NCI-H146 (cell line): ENCODE data around the gene GRB7.
"Not testable (repeated sequence)": the region's sequence is repeated elsewhere in the genome, so short reads cannot be mapped to it uniquely, and the experiment has no call there.

Experiments used
- DNase-seq: peaks from one replicate; lab custom pipeline; 2025; lab: John Stamatoyannopoulos, UW

GRB7 gene

DNA sequence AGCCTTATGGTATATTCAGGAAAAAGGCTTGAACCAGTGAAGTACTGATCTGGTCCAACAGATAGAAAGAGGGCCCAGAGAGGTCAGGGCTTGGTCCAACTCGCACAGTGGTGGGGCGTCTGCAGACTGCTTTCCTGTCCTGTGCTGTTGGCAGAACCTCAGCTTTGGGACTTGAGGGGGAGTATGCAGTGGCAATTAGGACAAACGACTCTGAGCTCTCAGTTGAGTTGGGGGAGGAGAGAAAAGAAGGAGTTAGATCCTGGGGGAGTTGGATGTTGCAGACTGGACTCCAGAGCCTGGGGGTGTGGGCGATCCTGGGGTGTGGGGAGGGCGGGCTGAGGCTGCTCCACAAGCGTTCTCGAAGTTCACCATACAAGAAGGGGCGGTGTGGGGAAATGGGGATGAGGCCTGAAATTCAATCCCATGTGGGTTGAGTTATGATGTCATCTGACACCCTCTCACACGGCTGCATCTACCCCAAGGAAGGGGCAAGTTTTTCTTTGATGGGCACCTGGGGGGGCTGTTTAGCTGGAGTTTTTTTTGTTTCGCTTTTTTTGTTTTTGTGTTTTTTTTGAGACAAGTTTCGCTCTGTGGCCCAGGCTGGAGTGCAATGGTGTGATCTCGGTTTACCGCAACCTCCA, 14.6 kb downstream of the GRB7 start:
- no peak for DNase-seq

DNA sequence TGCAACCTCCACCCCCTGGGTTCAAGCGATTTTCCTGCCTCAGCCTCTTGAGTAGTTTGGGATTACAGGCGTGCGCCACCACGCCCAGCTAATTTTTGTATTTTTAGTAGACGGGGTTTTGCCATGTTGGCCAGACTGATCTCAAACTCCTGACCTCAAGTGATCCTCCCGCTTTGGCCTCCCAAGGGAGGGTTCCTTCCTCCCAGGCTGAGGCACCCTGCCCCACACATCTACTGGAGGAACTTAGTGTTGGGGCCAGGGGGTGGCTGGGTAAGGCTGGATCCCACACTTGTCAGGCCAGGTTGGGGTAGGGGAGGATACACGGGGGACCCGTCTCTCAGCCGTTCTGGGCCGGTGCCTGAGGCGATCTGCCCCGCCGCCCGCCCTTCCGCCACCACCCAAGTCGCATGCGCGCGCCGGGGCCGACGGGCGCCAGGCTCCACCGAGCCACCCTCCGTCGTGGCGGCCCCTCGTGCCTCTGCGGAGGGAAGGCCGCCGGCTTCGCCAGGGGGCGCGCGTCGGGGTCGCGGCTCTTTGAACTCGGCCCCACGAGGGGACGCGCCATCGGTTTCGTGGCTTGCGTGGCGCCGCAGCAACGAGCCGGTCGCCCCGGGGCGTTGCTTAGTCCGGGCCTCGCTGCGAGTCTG, 15.9 kb downstream of the GRB7 start:
- peak; percentile 64 for DNase-seq

DNA sequence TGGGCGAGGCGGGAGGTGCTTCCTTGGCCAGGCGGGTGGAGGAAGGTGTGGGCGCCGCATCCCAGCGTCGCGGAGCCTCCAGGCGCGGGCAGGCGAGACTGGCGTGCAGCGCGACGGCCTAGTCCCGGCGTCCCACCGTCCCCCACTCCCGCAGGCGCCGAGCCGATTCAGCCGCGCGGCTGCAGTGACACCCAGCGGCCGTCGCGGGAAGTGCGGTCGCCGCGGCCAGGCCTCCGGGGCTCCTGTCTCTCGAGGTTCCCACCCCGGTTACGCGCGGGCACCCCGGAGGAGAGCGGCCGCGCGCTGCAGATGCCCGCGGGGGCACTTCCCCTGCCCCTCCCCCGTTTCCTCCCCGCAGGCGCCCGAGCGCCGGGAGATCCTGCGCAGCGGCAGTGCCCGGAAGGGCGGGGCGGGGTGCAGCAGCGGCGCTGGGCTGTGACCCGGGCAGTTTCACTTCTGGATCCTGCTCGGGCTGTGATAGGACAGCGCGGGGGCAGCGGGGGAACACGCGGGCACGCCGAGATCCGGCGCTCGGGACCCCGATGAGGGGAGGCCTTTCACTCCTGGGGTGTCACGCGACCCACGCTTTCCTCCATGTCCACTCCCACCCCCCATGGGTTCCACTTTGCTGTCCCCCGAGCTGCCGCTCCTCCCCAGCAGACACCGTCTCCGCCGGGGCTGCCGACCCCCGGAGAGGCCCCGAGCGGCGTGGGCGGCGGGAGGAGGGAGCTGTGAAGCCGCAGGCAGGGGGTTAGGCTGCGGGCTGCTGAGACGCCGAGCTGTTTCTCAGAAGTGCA, 16.6 kb downstream of the GRB7 start:
- peak; percentile 75 for DNase-seq

DNA sequence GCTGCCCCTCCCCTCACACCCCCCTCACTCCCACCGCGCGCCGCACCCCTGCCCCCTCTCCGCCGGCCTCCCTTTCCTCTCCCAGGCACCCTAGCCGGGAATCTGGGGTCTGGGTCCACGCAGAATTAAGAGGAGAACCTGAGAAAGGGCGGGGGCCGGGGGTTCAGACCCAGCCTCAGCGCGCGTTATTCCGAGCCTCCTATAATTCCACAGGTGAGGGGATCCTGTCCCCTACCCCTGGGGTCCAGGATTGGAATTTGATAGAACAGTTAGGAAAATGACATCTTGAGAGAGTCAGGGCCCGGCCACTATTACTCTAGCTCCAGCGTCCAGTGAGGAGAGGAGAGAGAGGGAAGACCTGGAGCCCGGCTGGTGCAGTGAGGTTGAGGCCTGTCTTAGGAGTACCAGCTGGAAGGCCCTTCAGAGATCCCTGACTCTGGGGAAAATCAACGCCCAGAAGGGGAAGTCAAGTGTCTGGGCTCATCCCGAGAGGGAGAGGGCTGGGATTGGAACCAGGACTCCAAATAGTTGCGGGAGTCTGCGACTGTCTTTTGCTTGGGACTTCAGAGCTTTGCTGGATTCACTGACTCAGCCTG, 17.3 kb downstream of the GRB7 start:
- no peak for DNase-seq

DNA sequence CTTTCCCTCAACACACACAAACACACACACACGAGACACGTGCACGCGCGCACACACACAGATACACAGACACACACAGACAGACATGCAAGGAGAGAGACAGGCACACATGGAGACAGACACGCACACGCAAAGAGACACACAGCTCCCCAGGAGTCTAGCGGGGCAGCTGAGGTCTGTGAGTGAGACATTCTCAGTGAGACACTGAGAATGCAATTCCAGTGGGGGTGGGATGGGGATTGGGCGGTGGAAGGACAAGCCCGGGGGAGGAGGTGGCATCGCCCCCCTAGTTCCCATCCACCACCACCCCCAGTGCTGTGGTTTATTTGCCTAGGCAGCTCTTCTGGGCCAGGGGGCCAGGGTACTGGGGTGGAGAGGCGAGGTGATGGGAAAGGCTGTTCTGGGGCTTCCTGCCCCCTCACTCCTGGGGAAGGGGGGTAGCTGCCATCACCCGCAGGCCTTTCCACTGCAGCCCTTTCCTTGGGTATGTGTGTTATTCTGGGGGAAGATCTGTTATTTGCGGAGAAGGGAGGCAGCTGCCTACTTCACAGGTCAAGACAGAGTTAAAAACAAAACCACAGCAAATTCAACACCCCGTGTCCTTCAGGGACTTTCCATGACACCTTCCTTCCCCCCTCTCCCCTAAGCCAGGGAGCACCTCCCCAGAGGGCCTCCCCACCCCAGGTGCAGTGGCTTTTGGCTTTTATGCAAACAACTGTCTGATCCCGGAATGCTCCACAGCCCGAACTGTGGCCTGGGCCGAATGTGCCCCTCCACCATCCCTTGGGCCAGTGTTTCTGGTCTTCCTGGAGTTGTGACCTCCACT, 18.0 kb downstream of the GRB7 start:
- DNase-seq: no peak

DNA sequence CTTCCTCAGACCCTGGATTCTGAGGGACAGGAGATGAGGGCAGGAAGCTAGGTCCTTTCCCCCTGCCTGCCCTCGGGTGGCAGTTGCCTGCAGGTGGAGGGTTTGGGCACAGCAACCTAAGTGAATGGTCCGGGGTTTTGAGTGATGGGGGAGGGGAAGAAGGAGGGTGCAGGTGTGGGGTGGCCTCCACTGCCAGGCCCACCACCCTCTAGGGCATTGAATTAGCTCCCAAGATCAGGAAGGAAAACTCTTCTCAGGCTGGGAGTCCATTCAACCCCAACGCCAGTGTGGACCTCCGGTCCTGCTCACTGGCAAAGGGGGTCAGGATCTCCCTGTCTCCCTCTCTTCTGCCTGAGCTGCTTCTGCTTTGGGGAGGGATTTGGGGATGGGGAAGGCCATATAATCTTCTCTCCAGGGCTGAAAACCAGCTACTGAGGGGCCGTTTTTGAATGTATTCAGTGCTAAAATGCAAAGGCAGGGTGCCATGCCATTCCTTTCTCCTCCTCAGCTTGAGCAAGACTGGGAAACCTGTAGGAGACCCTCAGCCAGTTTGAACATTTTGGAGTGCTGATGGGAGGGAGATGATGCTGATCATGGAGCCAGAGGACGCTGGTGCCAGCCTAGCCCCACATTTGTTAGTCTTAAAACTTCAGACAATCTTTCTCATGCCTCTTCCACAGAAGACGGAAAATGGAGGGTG, 18.8 kb downstream of the GRB7 start:
- no peak for DNase-seq

DNA sequence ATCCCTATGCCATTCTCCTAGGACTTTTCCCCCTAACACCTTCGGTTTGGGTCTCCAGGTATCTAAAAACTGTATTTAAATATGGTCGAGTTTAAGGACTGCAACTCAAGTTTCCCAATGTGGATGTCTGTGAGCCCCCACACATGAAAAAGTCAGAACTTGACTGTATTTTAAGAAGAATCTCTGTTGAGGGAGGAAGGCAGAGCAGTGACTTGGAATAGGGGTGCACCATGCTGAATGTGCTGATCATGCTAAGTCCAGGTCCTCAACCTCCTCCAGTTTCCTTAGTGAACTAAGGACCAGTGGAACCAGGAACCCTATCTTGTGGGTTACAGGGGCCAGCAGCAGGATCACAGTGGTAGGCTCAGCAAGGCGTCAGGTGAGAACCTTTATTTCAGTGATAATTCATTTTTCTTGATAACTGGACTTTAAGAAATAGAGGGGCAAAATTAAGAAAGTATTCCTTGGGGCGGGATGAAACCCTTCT, 19.5 kb downstream of the GRB7 start:
- DNase-seq: no peak

DNA sequence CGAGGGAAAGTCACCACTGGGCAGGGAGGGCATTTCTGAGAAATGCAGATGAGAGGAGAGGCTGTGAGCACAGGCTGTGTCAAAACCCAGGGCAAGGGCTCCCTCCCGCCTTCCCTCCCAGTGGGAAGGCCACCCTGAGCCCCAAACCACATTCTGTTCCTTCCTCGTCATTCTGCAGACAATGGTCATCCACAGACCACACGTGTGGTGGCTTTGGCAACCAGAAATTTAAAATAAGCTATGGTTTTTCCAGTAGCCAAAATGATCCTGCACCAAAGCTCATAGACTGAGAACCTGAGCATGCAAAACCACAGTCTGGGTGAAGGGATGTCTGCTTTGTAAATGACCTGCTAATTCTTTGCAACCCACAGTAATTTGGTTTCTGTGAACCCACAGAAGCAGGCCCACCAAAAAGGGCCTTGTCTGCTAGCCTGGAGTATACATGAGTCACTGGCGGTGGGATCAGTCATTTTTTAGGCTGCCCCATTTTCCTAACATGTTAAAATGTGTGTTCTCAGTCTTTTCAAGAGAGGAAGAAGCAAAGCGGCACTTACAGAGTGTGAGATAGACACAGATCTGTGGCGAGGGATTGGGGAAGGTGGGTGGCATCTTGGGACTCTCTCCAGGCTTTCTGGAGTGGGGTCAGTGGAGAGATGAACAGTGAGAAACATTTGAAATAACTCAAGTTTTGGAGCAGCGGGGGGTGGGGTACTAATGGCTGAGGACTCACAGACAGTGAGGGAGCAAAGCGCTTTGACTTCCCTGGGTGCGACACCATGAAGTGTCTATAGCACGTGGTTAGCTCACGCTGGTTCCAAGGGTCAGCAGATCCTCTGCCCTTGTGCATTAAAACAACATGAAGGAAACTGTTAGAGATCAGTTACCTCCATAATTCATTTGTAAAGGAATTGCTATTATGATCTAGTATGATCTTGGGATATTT, 20.5 kb downstream of the GRB7 start:
- DNase-seq: no peak

DNA sequence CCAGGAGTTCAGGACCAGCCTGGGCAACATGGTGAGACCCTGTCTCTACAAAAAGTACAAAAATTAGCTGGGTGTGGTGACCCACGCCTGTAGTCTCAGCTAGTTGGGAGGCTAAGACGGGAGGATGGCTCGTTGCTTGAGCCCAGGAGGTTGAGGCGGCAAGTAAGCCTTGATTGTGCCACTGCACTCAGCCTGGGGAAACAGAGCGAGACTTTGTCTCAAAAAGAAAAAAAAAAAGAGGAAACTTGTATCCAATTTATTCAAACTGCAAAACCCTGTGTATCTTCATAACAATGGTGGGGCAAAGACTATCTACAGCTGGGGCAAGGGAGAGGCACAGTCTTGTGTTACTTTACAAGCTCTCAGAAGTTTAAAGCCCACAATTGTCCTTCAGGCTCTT, 21.5 kb downstream of the GRB7 start:
- no peak for DNase-seq

DNA sequence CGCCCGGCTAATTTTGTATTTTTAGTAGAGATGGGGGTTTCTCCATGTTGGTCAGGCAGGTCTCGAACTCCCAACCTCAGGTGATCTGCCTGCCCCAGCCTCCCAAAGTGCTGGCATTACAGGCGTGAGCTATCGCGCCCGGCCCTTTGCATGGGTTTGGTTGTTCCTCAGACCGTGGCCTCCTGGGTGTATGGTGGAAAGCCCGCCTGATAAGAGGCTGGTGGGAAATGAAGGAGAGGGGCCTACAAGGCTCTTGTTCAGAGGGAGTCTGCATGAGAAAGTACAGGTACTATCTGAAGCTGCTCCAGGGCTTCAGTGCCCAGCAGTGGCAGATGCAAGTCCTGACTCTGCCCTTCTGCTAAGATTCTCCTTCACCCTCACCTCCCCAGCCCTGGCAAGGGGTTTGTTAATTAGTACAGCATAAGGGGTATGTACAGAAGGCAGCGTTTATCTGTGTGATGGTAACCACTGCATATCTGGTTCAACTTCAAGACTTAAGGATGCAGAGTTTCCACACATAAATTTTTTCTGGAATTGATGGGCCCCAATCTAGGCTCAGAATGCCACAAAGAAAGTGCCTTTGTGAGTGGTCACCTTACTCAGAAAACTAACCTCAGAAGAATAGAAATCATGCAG, 24.2 kb downstream of the GRB7 start:
- DNase-seq: no peak

DNA sequence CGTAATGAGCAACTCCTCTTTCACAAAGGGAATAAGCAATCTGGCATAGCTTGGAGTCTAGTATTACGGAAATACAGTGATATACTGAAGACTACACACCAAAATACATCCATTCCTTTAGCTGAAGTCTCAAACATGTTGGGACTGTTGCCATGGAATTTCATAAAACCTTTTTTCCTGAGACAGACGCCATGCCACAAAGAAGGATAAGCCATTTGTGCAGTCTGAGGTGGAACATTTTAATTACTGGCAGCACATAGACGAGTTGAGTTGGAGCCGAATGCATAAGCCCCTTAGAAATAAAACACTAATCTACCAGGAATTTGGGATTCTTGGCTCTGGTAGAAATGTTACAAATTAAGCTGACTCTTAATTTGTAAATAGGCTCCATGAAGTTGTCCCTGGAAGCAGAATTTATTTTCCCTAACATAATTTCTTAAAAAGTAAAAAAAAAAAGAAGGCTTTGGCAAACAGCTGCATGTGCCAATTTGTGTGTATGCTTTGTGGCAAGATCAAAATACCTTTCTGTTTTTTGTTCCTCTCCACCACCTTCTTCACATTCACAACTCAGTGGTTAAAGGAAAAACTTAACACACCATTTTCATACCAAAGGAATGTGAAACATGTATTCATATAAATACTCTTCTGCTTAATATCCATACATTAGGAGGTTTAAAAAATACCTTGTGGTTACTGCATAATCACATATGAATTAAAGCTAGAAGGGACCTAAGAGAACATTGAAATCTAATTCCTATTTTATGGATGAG, 25.5 kb downstream of the GRB7 start:
- DNase-seq: no peak

DNA sequence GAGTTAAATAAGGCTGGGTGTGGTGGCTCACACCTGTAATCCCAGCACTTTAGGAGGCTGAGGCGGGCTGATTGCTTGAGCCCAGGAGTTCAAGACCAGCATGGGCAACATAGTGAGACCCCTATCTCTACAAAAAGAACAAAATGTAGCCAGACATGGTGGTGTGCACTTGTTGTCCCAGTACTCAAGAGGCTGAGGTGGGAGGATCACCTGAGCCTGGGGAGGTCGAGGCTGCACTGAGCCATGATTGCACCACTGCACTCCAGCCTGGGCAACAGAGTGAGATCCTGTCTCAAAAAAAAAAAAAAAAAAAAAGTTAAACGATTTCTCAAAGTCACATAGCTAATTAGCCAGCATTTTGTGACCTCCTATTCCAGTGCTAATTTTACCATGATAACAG, 26.4 kb downstream of the GRB7 start:
- DNase-seq: not testable (repeated sequence)

DNA sequence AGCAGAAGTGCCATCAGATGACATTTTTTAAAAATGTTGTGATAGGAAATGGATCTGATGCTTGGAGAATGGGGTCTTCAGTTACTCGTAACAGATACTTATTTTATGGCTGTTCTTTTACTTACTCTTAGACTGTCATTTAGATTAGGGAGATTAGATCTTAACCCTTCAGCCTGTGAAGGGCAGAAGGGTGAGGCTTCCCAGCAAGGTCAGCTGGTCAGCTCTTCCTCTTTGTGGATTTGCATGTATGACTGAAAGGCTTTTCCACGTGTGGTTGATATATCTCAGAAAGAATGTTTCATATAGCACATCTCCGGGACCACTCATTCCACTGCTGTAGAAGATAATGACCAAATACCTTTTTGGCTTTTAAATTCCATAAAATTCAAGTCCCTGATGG, 27.4 kb downstream of the GRB7 start:
- DNase-seq: no peak

DNA sequence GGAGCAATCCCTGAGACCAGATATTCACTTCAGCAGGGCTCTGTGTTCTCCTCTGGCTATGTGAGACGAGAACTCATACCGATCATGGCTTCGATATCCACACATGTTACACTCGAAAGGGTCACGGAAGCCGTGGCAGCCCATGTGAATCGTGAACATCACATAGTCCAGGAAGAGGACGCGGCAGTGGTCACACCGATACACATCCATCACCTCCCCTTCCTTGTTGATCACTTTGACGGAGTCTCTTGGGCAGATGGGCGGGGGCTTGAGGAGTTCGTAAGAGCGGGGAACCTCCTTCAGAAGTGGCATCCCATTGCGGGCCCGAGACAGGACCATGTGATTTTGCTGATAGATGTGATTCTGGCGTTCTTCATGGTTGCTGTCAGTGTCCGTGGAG, 28.0 kb downstream of the GRB7 start:
- no peak for DNase-seq

DNA sequence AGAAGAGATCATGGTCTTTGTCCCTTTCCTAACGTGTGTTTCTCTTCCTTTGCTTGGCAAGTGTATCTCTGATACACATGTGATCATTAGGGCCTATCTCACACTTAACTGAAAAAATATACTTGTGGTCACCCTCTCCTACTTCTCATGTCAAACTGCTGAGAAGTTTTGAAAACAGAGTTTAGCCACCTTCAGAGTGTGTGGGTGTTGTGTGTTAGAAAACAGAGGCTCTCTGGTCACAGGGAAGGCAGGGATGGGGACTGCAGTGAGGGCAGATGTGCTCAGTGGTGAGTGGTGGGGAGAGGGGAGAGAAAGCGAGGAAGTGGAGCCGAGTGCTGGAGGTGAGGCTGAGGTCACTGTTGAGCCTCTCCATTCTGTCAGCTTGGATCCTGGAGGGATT, 29.4 kb downstream of the GRB7 start:
- no peak for DNase-seq

DNA sequence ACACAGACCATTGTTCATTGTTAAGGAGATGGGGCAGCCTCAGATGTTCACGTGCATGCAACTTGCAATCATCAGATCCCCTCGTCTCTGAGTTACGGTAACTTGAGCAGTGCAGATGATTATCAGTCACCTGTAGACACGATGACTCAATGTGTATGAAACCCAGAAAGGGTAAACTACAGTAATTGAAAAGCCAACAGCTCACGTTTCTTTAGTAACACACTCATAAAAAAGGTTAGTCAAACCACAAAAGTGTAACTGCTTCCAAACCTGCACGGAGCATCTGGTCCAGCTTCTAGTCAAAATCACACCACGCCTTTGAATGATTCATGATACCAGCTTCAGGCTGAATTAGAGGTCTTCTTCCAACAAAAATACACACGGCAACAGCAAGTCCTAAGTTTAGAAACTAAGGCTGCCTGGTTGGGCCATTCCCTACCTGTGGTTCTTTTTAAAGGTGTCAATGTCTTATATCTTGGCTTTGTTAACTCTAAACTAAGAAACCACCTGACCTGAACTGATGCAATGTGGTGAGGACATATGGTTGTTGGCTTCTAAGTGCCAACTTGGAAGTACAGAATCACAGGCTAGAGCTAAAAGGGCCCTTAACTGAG, 32.3 kb downstream of the GRB7 start:
- peak; percentile 64 for DNase-seq

DNA sequence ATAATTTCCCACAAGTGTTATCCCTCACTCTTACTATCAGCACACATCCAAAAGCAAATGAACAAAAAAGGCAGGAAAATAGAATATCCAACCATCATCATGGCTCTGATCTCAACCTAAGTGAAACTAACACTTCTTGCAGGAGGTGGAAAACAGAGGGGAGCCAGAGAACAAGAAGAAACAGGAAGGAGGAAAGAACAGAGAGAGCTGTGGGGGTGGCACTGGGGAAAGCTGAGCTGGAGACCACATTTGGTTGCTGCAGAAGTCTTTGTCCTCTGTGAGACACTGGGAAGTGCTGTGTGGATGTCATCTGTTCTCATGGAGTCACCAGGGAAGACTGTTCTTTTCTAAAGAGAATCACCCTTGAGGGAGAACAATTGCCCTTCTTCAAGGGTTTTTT, 34.7 kb downstream of the GRB7 start:
- no peak for DNase-seq
